ENCODE measurements around the gene PGLYRP4.

- TF ChIP-seq ZNF384 (IDR thresholded peaks at IDR 0.05) (no peak), BHLHE40 (IDR thresholded peaks at IDR 0.05; ENCODE audit: borderline replicate concordance) (no peak), HDGF (IDR thresholded peaks at IDR 0.05; ENCODE audit: borderline replicate concordance) (no peak), SUZ12 (IDR thresholded peaks at IDR 0.05) (no peak), ARNT (IDR thresholded peaks at IDR 0.05) (no peak), FOXM1 (IDR thresholded peaks at IDR 0.05; ENCODE audit: borderline replicate concordance) (no peak), SP1 (IDR thresholded peaks at IDR 0.05) (no peak)
Measured at GRCh38 chr1:153333902-153334301, 14.7 kb downstream of the PGLYRP4 start.
